HG02588 (cell line): Measurements from ENCODE around the gene LRP1B.
"Not testable (repeated sequence)": the region's sequence is repeated elsewhere in the genome, so short reads cannot be mapped to it uniquely, and the experiment has no call there.

Source experiments
- ATAC-seq: cut with Tn5 transposase; IDR thresholded peaks from one replicate; pipeline ENCODE4 v1.9.1; 2021; ENCODE audit warnings: mild to moderate bottlenecking, moderate library complexity; ENCODE audit not compliant: unreplicated experiment

LRP1B gene

DNA sequence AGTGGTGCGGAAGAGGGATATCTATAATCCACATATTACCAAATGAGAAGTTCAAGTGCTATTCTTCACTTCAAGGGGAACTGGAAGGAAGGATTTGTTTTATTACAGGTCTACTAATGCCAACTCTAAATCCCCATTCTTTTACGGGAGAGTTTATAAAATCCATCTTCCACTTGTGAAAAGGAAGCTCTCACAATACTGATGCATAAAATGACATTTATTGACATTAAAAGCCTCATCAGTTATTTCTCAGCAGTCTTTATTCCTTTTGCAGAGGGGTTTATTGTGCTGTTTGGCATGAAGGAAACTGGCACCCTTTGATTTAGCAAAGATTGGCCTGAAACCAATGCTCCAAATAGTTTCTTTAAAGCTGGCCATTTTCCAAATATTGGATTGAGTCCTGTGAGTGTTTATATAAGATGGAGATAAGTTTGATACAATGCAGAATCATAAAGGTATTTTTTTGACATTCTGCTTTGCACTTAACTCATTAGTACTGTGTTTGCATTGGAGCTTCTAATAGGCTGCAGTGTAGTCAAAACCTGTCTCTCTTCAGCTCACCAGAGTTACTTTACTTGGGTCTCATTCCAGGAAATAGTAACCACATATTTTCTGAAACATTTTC lies 26.6 kb downstream of the LRP1B start:
- no peak for ATAC-seq

DNA sequence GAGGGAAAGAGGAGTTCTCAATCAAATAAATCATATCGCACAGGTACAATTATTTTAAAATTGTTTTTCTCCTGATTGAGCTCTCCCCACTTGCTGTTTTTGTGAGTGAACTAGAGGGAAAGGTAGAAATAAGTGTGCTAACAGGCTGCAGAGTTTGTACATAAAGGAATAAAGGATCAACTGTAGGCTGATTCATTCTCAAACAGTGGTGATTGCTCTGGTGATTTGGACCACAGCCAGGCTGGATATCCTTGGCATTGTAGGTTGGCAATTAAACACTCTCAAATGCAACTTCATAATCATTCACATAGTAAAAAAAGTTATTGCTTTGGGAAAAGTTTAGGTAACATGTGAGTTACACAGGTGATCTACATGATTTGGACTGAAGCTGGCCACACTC lies 29.8 kb downstream of the LRP1B start:
- ATAC-seq, result no peak

DNA sequence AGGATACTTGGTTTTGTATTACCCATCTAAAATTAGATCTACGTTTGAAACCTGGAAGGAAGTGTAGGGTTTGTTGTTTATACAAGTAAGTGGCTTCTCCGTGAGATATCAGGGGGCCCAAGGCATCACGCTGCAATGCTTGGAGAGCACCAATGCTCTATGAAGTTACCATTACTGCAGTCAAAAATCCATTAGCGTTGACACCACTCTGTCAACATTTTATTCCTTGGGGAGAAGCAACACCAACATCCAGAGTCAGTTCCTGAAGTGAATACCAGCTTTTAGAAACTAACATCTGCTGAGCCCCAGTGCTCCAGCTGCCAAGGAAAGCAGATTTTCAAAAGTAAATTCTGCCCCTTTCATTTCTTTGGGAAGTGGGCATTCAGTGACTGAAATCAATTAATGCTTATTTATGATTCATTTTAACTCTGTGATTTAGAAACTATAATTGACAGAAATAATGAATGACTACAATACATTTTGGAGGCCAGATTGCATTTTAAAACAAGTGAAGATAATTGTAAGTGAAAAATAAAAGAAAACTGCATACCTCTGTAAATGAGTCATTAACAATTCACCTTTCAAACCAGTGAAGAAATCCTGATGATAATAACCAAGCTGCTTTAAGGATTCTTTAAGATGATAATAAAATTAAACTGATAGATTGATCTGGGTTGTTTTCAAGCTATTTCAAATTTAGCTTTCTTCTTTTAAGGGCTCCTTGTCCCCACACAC lies 30.5 kb downstream of the LRP1B start:
- no peak for ATAC-seq

DNA sequence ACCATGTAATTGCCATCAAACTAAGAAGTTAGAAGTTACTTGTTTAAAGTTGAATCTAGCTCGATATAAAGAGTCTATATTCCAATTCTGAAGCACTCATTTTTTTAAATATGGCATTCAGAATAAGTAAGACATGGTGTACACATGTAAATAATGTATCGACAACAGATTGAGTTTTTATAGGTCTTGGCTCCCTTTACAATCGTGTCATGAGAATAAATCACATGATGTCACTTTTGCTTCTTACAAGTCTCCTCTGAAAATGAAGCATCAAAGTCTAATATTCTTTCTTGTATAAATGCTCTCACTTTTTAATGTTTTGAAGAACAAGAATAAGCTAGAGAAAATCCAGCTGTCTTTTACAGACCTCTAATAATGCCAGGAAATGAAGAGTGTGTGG lies 33.1 kb downstream of the LRP1B start:
- no peak for ATAC-seq

DNA sequence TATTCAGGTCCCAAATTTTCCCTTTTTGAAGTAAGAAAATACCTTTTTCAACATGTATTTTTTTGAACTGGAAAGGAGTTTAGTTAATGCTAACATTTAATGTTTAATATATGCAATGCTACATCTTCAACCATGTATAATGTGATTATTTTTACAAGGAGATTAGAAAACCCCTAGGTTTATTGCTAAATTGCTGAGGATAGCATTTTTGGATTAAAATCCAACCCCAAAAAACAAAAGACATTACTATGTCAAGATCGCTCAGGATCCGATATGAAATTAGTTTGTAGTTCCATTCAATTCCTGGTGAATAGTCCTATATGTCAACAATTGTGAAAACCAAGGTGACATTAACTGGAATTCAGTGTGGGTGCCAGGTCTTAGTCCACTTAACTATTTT lies 35.2 kb downstream of the LRP1B start:
- ATAC-seq, result no peak

DNA sequence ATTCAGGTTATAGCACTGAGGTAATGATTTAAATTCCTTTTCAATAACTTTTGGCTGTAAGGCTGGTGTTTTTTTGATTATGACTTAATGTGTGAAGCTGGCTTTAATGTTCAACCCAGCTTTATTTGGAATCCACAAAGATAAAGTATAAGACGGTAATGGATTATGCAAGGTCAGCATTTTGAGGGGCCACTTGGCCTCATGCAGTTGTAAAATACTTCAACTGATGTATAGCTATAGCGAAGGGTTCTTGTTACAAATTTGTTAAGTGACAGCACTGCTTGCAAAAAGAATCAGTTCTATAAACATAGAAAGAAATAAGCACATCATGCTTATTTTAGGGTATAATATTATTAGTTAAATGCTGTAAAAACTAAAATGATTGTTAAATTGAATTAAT lies 36.6 kb downstream of the LRP1B start:
- ATAC-seq, result no peak

DNA sequence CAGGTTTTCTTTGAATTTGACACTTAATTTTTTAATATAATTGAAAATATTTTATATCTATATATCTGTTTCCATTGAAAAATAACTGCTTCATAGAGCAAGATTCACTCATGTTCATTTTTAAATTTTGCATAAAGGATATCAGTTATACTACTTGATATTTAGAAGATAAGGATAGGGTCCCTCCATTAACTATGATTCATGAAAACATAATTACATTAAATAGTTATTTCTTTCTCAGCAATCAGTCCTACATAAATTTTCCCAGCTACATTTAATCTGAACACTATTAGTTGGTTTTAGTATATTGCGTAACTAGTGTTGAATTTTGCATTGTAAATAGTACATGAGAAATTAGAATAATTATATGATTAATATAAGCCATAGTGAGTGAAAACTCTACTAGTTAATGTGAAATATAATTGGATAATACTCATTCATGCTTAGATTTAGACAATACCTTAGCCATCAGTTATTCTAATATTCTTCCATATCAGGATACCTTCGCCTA lies 42.7 kb downstream of the LRP1B start:
- ATAC-seq, result no peak

DNA sequence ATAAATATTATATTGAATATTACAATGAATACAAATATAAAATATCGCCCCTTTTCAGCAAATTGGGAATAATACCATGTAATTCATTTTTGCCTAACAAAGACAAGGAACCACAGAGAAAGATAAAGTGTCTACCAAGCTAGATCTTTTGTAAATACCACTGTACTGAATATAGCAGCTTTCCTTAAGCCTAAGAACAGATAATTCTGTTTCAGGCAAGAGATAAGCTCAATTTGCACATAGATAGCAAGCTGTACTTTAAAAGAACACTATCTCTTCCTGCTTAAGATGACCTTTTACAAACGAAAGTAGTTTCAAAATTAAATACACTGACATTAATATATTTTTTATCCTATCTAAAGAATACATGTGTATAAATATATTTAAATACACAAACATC lies 43.2 kb downstream of the LRP1B start:
- ATAC-seq, result not testable (repeated sequence)

DNA sequence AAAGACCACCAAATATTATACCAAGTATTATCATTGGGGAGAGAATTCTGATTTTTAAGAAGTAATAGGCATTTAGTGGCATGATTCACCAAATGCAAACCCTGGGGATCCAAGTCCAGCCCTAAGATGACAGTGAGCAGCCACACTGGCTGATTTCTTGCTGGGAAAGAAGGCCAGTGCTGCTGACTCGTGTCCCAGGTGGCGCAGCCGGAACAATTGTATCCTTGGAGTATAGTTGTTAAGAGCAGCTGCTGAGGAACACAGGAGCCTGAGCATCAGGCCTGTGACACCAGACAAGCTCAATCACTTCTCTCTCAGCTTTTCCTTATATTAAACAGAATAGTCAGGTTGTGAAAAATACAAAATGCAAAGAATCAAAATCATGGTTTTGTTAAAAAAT lies 48.4 kb downstream of the LRP1B start:
- ATAC-seq, result no peak

DNA sequence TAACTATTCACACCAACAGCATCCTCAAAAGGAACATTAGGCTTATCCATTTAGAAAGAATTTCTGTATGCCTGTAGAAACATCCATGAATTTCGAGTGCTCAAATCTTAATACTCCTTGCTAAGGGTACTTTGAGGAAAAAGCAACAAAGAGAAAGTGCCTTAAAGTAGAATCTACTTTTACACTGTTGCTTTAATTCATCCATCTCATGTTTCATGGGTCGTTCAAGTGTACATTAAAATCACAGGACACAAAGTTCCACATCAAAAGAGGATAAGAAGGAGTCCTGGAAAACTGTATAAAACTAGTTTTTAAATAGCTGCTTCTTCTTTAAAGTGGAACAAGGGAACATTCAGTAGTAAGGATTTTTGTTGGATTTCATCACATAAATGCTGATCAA lies 54.5 kb downstream of the LRP1B start:
- no peak for ATAC-seq

DNA sequence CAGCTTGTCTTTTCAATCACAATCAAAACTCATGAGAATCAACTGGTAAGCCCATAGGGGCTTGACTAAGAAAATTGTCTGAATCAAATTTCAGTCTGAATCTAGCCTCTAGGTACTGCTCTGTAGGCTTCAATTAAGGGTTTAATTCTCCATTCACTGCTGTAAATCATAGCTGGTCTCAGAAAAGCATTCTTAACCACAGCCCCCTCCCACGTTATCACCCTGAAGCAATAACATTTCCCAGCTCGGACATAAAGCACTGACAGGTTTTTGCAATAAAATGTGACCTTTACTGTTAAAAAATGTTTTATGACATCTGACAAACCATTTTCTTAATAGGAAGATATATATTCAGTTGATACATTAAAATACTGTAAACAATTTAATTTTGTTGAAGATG lies 55.0 kb downstream of the LRP1B start:
- no peak for ATAC-seq

DNA sequence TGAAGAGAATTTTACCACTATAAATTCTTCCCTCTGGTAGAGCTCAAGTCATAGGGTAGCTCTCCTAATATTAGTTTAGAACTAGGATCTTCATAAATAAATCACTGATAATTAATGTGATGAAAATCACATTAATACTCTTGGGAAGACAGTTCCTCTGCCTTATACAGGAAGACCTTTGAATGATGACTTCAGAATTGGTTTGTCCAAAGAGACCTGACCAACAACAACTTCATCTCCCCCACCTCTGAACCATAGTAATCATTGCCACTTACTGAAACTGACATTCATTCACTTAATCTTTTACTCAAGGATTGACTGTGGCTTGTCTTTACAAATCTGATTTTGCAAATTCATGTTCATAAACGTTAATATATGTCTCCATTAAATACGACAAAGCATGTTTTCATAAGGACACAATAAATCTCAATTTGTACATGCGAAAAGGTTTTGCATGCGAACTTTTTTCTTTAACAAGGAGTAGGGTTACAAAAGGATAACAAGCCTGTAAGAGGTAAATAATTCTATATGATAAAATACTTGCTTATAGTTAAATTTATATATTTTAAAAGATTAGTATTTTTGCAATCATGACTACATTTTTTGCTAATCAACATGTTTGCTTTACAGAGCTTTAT lies 61.4 kb downstream of the LRP1B start:
- ATAC-seq, result no peak

DNA sequence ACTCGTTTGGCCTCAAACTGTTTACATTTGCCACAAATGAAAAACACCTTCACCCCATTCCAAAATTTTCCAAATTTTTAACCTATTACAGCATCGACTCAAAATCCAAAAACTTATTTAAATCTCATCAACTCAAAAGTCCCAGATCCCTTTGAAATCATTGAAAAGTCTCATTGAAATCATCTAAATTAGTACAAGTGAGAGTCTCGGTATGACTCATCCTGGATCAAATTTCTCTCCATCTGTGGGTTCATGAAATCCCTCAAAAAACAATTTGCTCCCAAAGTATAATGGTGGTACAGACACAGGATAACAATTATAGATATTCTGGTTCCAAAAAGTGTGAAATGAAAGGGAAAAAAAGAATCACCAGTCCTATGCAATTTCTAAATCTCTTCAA lies 65.1 kb downstream of the LRP1B start:
- no peak for ATAC-seq

DNA sequence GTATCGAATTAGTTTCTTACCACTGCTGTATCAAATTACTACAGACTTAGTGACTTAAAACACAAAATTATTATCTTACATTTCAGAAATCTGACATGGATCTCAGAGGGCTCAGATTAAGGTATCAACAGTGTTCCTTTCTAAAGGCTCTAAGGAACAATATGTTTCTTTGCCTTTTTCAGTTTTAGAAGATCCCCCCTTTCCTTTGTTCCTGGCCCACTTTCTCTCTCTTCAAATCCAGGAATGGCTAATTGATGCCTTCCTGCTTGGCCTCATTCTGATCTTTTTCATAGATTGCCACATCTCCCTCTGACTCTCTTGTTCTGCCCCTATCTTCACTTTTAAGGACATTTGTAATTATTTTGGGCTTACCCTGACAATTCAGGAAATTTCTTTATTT lies 65.7 kb downstream of the LRP1B start:
- no peak for ATAC-seq

DNA sequence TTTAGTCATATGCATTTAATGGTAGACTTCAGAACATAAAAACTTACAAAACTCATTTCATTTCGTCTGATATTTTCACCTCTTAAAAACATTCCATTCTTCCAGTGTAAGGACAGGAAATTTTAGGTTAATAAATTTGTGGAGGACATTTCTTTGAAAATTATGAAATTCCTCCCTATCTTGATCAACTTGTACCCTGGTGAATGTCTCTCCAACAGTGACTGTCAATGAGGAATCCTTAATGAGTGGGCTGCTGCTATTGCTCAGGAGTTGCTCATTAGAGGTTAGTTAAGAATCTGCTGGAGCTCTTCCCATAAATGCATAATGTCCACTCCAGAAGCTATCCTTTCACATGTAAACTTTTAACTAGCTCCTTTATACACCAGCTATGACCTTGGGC lies 69.1 kb downstream of the LRP1B start:
- no peak for ATAC-seq

DNA sequence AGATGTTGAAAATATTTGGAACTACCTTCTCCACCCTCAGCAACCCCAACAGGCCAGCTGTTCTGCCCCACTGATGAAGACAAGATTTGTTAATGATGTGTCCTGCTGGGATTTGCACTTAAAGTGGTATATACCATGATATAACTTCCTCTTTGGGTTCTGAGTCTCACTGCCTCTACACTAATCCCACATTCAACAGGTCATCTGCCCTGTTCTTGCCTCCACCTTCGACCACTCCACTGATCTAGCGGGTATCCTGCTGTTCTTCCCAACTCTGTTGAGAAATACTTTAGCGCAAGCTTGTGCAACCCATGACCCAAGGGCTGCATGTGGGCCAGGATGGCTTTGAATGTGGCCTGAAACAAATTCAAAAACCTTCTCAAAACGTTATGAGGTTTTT lies 72.7 kb downstream of the LRP1B start:
- no peak for ATAC-seq

DNA sequence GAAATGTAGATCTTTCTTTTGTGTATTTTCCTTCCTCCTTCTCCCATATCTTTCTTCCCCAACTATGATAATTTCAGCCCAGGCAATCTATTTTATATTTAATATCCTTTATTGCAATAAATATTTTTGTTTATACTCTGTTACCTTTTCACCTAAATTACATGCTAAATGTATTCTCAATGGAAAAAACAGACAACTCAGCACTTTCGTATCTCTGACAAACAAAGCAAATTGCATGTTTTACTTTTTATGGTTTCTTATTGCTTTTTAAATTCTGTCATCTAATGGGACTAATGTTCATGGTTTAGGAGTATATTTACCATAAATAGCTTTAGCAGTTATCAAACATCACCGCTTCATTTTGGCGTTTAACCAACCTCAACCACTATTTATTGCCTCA lies 74.0 kb downstream of the LRP1B start:
- ATAC-seq, result no peak

DNA sequence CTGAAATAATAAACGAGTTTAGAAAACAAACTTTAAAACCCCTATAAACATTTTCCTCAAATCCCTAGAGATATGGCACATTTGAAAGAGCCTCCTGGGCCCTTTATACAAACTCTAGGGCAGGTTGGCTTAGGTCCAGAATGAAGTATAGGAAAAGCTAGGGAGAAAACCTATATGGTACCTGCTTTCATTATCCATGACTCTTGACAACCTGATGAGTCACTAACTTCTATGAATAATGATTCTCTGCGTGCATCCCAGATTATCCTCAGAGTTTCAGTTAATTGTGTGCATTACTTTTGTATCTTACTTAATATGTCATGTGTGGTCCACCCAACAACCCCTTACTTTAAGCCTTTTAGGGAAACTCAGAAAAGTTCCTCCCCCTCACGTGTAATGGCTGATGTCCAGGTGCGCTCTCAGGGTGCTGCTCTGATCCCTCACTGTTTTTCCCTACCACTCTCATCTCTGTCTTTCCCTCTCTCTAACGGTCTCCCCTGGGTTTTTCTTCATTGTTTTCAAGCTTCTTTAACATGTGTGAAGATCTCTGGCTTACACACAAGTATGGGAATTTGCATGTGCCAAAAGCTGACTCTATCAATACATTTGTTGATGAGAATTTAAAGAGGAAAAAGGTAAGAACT lies 78.5 kb downstream of the LRP1B start:
- ATAC-seq, result no peak

DNA sequence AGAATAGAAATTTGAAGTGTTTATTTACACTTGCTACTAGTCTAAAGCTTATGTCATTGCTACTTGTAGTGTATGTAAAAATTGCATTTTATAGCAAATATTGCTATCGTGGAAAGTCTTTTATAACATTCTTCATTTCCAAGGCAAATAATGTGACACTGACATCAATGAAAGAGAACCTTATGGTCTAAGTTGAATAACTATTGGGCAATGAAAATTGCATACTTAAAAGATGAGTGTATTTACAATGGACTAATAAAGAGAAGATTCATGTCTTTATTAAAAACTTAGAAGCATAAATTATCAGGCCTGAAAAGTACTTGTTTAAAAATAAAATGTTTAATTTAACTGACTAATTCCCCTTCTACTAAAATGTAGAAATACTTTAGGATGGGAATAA lies 82.2 kb downstream of the LRP1B start:
- ATAC-seq, result no peak

DNA sequence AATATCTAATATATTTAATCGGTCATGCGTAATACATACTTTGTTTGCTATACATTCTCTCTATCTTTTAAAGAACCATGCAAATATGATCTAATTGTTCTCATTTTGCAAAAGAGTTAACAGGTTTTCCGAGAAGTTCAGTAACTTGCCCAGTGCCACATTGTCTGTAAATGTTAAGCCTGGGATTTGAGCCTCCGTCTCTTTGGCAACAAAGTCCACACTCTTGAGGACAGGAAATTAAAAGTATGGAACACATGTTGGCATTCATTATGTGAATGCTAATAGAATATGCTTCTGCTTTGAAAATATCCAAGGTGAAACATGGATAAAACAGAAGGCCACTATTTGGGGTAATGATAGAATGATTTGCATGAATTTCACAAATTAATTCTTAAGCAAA lies 85.2 kb downstream of the LRP1B start:
- no peak for ATAC-seq

DNA sequence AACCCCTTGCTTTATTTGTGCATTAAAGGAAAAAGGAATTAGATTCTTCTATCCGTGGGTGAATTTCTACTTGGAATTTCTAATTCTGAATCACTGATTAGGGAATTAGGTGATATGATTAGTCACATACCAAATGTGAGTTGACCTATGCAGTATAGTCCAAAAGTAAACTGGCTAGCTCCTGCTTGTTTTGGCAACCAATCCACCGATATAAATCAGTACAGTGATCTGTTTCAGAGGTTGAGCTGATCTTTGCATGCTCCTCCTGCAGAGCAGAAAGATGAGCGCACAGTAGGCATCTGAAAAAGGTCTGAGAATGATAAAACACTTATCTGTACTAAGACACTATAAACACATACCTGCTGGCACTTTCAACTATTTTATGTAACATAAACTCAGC lies 86.6 kb downstream of the LRP1B start:
- ATAC-seq, result no peak
